ENCODE results near the gene NUTM2D. TPM values are rescaled to one million over a fixed set of nuclear protein-coding genes. Genes with fewer than 3 reads are reported as not detected.
A peak's percentile ranks its signal among the peaks of the same experiment; 100 is the strongest.
"Not testable (repeated sequence)": the region's sequence is repeated elsewhere in the genome, so short reads cannot be mapped to it uniquely, and the experiment has no call there.

Gene NUTM2D
- total RNA-seq (2014; rRNA removed; shearing (Covaris generic)): 1.1 and 1.5 TPM in 2 replicates

GRCh38 chr10:87357444-87357843 lies at the start of gene NUTM2D:
Gene NUTM2D, plus strand, starts transcription at chr10:87357744. Its CDS starts 522 bp downstream, at chr10:87358266.
- DNase-seq (ENCODE audit: low spot score); in situ Hi-C loops (cut with HindIII; ENCODE audit: low sequenced_read_pairs): not testable (repeated sequence)

- in situ Hi-C loops (cut with HindIII; ENCODE audit: low sequenced_read_pairs); DNase-seq (ENCODE audit: low spot score): not testable (repeated sequence)
Observed at GRCh38 chr10:87308702-87309101, 48.8 kb upstream of the NUTM2D start.

GRCh38 chr10:87309657-87310056 lies 47.9 kb upstream of the NUTM2D start:
- DNase-seq (ENCODE audit: low spot score); in situ Hi-C loops (cut with HindIII; ENCODE audit: low sequenced_read_pairs): not testable (repeated sequence)

- in situ Hi-C loops (cut with HindIII; ENCODE audit: low sequenced_read_pairs); DNase-seq (ENCODE audit: low spot score): not testable (repeated sequence)
Observed at GRCh38 chr10:87311521-87311920, 46.0 kb upstream of the NUTM2D start.

GRCh38 chr10:87313649-87314359 lies 43.7 kb upstream of the NUTM2D start:
- DNase-seq (ENCODE audit: low spot score); in situ Hi-C loops (cut with HindIII; ENCODE audit: low sequenced_read_pairs): not testable (repeated sequence)

GRCh38 chr10:87314360-87314973 lies 43.1 kb upstream of the NUTM2D start:
- DNase-seq (ENCODE audit: low spot score); in situ Hi-C loops (cut with HindIII; ENCODE audit: low sequenced_read_pairs): not testable (repeated sequence)

- DNase-seq (ENCODE audit: low spot score); in situ Hi-C loops (cut with HindIII; ENCODE audit: low sequenced_read_pairs): not testable (repeated sequence)
Observed at GRCh38 chr10:87321505-87321904, 36.0 kb upstream of the NUTM2D start.

GRCh38 chr10:87324559-87324958 lies 33.0 kb upstream of the NUTM2D start:
- DNase-seq (ENCODE audit: low spot score); in situ Hi-C loops (cut with HindIII; ENCODE audit: low sequenced_read_pairs): not testable (repeated sequence)

- DNase-seq (ENCODE audit: low spot score); in situ Hi-C loops (cut with HindIII; ENCODE audit: low sequenced_read_pairs): not testable (repeated sequence)
Observed at GRCh38 chr10:87327958-87328357, 29.6 kb upstream of the NUTM2D start.

GRCh38 chr10:87329131-87329530 lies 28.4 kb upstream of the NUTM2D start:
- DNase-seq (ENCODE audit: low spot score); in situ Hi-C loops (cut with HindIII; ENCODE audit: low sequenced_read_pairs): not testable (repeated sequence)

GRCh38 chr10:87332687-87333086 lies 24.9 kb upstream of the NUTM2D start:
- in situ Hi-C loops (cut with HindIII; ENCODE audit: low sequenced_read_pairs); DNase-seq (ENCODE audit: low spot score): not testable (repeated sequence)

- not testable (repeated sequence) for DNase-seq (ENCODE audit: low spot score)
Observed at GRCh38 chr10:87340411-87340810, 17.1 kb upstream of the NUTM2D start.

GRCh38 chr10:87341546-87342142 lies 15.9 kb upstream of the NUTM2D start:
- in situ Hi-C loops (cut with HindIII; ENCODE audit: low sequenced_read_pairs); DNase-seq (ENCODE audit: low spot score): not testable (repeated sequence)

More at GRCh38 chr10:87340411-87340810, 17.1 kb upstream of the NUTM2D start:
- in situ Hi-C loops (cut with HindIII; ENCODE audit: low sequenced_read_pairs): not testable (repeated sequence)

- in situ Hi-C loops (cut with HindIII; ENCODE audit: low sequenced_read_pairs): not testable (repeated sequence)
- peak; percentile 91 for DNase-seq (ENCODE audit: low spot score)
Observed at GRCh38 chr10:87342249-87342710, 15.3 kb upstream of the NUTM2D start.

GRCh38 chr10:87342711-87343258 lies 14.8 kb upstream of the NUTM2D start:
- DNase-seq (ENCODE audit: low spot score): peak; percentile 82
- in situ Hi-C loops (cut with HindIII; ENCODE audit: low sequenced_read_pairs): not testable (repeated sequence)

GRCh38 chr10:87345743-87346142 lies 11.8 kb upstream of the NUTM2D start:
- not testable (repeated sequence) for DNase-seq (ENCODE audit: low spot score)

GRCh38 chr10:87350161-87350560 lies 7.4 kb upstream of the NUTM2D start:
- DNase-seq (ENCODE audit: low spot score); in situ Hi-C loops (cut with HindIII; ENCODE audit: low sequenced_read_pairs): not testable (repeated sequence)

More at GRCh38 chr10:87345743-87346142, 11.8 kb upstream of the NUTM2D start:
- in situ Hi-C loops (cut with HindIII; ENCODE audit: low sequenced_read_pairs): not testable (repeated sequence)

- in situ Hi-C loops (cut with HindIII; ENCODE audit: low sequenced_read_pairs); DNase-seq (ENCODE audit: low spot score): not testable (repeated sequence)
Observed at GRCh38 chr10:87352825-87353224, 4.7 kb upstream of the NUTM2D start.

GRCh38 chr10:87355110-87355509 lies 2.4 kb upstream of the NUTM2D start:
- in situ Hi-C loops (cut with HindIII; ENCODE audit: low sequenced_read_pairs): not testable (repeated sequence)

More at GRCh38 chr10:87355110-87355509, 2.4 kb upstream of the NUTM2D start:
- DNase-seq (ENCODE audit: low spot score): not testable (repeated sequence)
